HG02763 (cell line): ENCODE results near the gene PAX7.
"Not testable (repeated sequence)": the region's sequence is repeated elsewhere in the genome, so short reads cannot be mapped to it uniquely, and the experiment has no call there.

ENCODE experiments used
- ATAC-seq: cut with Tn5 transposase; IDR thresholded peaks from one replicate; pipeline ENCODE4 v1.9.1; 2021; ENCODE audit warnings: mild to moderate bottlenecking, moderate library complexity; ENCODE audit not compliant: unreplicated experiment

The PAX7 gene

GRCh38 chr1:18657506-18658201 is 27.0 kb downstream of the PAX7 start:
- ATAC-seq: no peak

GRCh38 chr1:18658831-18659230 is 28.2 kb downstream of the PAX7 start:
- ATAC-seq: no peak

- ATAC-seq: no peak
These were observed 31.0 kb downstream of the PAX7 start for GRCh38 chr1:18661404-18662285.

GRCh38 chr1:18662286-18662639 is 31.6 kb downstream of the PAX7 start:
- ATAC-seq: no peak

- ATAC-seq: no peak
These were observed 35.8 kb downstream of the PAX7 start for GRCh38 chr1:18666317-18666920.

- ATAC-seq: no peak
These were observed 36.7 kb downstream of the PAX7 start for GRCh38 chr1:18667333-18667732.

GRCh38 chr1:18668046-18668445 is 37.4 kb downstream of the PAX7 start:
- no peak for ATAC-seq

- no peak for ATAC-seq
These were observed 38.2 kb downstream of the PAX7 start for GRCh38 chr1:18668750-18669404.

GRCh38 chr1:18670121-18670867 is 39.6 kb downstream of the PAX7 start:
- no peak for ATAC-seq

- no peak for ATAC-seq
These were observed 40.2 kb downstream of the PAX7 start for GRCh38 chr1:18670868-18671225.

GRCh38 chr1:18673976-18674375 is 43.3 kb downstream of the PAX7 start:
- ATAC-seq: no peak

- no peak for ATAC-seq
These were observed 45.7 kb downstream of the PAX7 start for GRCh38 chr1:18676332-18676781.

- no peak for ATAC-seq
These were observed 50.8 kb downstream of the PAX7 start for GRCh38 chr1:18681423-18681835.

- no peak for ATAC-seq
These were observed 51.7 kb downstream of the PAX7 start for GRCh38 chr1:18682375-18682774.

GRCh38 chr1:18684303-18684702 is 53.7 kb downstream of the PAX7 start:
- ATAC-seq: no peak

GRCh38 chr1:18686540-18686939 is 55.9 kb downstream of the PAX7 start:
- ATAC-seq: no peak

GRCh38 chr1:18687273-18687672 is 56.6 kb downstream of the PAX7 start:
- ATAC-seq: no peak

GRCh38 chr1:18691648-18692047 is 61.0 kb downstream of the PAX7 start:
- ATAC-seq: no peak

GRCh38 chr1:18693256-18694098 is 62.8 kb downstream of the PAX7 start:
- ATAC-seq: no peak

GRCh38 chr1:18694289-18694688 is 63.6 kb downstream of the PAX7 start:
- not testable (repeated sequence) for ATAC-seq
